Activated CD4-positive, alpha-beta T cell treated with anti-CD3 and anti-CD28 coated beads, Interleukin-2, Interleukin-6, amounts not matched to agents 100 ng/mL and 50 ng/mL, durations not matched to agents 16 hours and 8 hours (primary cell): Measurements from ENCODE around the gene DCAF4L1.
A peak's percentile ranks its signal among the peaks of the same experiment; 100 is the strongest.

Experiments
- DNase-seq: peaks from one replicate; pipeline ENCODE4 v3.0.0-alpha.2; 2020

Gene DCAF4L1

GRCh38 chr4:41981456-41981855 lies at the start of gene DCAF4L1:
Gene DCAF4L1 (plus strand): TSS chr4:41981756. CDS start chr4:41981793, 37 bp downstream.
- DNase-seq, result no peak

DNA sequence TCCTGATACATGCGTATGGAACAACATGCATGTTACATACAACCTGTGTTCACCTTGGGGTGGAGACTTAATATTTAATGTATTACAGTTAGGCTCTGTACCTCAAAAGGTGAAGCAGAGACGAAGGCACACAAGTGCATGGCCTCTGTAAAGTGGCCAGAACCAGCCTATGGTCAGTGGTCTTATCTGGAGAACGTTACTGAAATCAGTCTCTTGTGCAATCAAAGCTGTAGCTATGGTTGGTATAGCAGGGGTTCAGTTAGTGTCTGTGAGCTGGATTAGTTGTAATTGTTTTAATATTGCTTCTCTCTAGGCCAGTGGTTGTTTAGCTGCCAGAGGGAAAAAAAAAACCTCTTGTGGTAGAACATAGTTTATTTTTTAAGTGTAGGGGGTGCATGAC lies 48.6 kb upstream of the DCAF4L1 start:
- no peak for DNase-seq

GRCh38 chr4:41933997-41934503 lies 47.5 kb upstream of the DCAF4L1 start:
- DNase-seq, result no peak

DNA sequence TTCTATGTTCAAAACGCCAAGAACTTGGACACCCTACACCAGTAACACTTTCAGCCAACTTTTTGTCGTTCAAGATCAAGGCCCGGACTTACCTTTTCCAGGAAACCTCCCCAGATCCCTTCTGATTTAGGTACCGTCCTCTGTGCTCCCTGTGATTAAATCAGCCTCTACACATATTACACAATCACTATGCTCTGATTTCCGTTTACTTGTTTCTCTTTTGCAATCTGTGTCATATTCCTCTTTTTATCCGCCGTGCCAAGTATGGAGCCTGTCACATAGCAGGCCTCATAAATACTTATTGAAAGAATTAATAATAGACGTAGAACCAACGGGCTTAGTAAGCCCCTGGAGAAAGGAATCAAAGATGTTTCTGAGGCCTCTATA lies 47.0 kb upstream of the DCAF4L1 start:
- no peak for DNase-seq

DNA sequence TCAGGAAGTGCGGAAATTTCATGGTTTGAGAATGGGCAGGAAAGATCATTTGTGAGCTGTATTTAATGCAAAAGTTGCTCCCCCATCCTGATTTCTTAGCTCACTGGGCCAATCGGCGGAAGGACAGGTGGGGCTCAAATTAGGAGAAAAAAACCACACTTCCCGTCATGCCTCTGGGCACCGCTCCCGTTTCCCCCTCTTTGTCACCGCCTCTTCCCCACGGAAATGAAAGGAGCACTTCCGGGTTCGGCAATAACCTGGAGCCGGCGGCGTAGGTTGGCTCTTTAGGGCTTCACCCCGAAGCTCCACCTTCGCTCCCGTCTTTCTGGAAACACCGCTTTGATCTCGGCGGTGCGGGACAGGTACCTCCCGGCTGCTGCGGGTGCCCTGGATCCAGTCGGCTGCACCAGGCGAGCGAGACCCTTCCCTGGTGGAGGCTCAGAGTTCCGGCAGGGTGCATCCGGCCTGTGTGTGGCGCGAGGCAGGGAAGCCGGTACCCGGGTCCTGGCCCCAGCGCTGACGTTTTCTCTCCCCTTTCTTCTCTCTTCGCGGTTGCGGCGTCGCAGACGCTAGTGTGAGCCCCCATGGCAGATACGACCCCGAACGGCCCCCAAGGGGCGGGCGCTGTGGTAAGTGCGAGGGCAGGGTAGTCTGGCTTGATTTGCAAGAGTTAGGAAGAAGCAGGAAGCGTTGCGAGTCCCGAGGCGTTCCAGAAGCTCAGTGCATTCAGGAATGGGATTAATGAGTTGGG lies 46.5 kb upstream of the DCAF4L1 start, which contains the start of gene TMEM33:
Gene TMEM33, plus strand, starts transcription at position 529 of the 751 bp plus-strand sequence. Its CDS starts 56 bp downstream, at position 585.
- DNase-seq, result peak; percentile 91

- peak; percentile 26 for DNase-seq
Measured at GRCh38 chr4:41935652-41936021, 45.9 kb upstream of the DCAF4L1 start.

GRCh38 chr4:41939016-41939626 lies 42.4 kb upstream of the DCAF4L1 start:
- DNase-seq, result no peak

DNA sequence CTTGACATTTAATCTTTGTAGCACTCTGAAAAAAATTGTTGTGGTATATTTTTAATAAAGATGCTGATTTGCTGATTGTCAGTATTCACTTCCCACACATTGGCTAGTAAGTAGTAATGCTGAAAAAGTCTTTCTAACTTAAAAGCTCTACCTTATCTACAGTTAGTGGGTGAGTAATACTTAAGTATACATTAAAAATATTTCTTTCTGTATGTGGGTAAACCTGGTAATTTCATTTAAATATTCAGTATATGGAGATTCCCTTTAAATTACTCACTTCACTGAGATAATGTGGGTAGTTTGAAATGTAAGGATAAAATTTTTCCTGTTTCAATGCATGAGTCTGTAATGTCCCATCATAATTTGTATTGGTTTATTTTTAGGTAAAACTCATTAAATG lies 40.7 kb upstream of the DCAF4L1 start:
- no peak for DNase-seq

DNA sequence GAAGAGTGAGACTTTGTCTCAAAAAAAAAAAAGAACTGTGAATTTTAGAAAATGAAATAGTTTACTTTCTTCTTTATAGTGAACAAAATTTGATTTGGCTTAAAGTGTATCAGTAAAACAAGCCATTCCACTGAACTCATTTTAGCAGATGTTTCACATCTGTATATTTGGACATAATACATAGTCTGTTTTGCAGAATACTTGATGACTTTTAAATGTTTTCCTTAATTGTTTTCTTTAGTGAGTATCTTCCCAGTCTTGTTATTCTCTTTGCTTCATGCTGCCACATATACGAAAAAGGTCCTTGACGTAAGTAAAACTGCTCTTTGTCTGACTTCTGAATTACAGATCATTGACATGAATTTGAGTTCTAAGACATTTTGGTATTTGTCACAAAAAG lies 38.0 kb upstream of the DCAF4L1 start:
- no peak for DNase-seq

DNA sequence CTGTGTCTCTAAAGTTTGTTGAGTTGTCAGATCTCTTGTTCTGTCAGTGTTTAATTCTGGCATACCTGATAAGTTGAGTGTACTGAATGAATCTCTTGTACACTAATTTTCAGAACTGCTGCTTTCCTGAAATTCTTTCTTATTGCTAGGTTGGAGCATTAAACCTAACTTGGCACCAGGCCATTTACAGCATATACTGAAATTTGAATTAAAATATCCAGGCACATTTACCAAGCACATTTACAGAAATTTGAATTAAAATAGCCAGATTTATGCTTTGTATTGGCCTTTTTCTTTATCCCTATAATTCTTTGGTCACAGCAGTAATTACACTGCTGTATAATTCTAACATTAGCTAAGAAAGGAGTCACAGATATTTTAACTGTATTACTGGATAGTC lies 37.5 kb upstream of the DCAF4L1 start:
- no peak for DNase-seq

- no peak for DNase-seq
Measured at GRCh38 chr4:41949531-41949930, 32.0 kb upstream of the DCAF4L1 start.

GRCh38 chr4:41957634-41958033 lies 23.9 kb upstream of the DCAF4L1 start:
- DNase-seq, result peak; percentile 23

GRCh38 chr4:41963105-41963504 lies 18.5 kb upstream of the DCAF4L1 start:
- DNase-seq, result peak; percentile 33

GRCh38 chr4:41964401-41964800 lies 17.2 kb upstream of the DCAF4L1 start:
- DNase-seq, result no peak

DNA sequence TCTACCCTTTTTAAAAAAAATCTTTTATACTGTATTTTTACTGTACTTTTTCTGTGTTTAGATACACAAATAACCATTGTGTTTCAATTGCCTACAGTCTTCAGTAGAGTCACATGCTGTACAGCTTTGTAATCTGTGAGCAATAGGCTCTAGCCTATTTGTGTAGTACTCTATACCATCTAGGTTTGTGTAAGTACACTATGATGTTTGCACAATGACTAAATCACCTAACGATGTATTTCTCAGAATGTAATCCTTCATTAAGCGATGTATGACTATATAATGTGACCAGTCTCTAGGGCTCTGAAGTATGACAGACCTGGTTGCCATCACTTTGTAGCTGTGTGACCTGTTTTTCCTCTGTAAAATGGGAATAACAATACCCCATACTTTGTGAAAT lies 14.2 kb upstream of the DCAF4L1 start:
- DNase-seq, result no peak

DNA sequence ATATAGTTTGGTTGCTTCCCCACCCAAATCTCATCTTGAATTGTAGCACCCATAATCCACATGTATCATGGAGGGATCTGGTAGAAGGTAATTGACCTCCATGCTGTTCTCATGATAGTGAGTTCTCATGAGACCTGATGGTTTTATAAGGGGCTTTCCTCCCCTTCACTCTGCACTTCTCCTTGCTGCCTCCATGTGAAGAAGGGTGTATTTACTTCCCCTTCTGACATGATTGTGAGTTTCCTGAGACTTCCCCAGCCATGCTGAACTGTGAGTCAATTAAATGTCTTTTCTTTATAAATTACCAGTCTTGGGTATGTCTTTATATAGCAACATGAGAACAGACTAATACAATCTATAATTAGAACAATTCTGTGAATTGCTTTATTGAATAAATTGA lies 11.9 kb upstream of the DCAF4L1 start:
- DNase-seq, result no peak

GRCh38 chr4:41975341-41975740 lies 6.2 kb upstream of the DCAF4L1 start:
- DNase-seq, result no peak

- DNase-seq, result no peak
Measured at GRCh38 chr4:41976775-41977516, 4.6 kb upstream of the DCAF4L1 start.

- no peak for DNase-seq
Measured at GRCh38 chr4:41977709-41978108, 3.8 kb upstream of the DCAF4L1 start.

- no peak for DNase-seq
Measured at GRCh38 chr4:41982716-41983115, 1.2 kb downstream of the DCAF4L1 start.

GRCh38 chr4:41985151-41985550 lies 3.6 kb downstream of the DCAF4L1 start:
- DNase-seq, result no peak

DNA sequence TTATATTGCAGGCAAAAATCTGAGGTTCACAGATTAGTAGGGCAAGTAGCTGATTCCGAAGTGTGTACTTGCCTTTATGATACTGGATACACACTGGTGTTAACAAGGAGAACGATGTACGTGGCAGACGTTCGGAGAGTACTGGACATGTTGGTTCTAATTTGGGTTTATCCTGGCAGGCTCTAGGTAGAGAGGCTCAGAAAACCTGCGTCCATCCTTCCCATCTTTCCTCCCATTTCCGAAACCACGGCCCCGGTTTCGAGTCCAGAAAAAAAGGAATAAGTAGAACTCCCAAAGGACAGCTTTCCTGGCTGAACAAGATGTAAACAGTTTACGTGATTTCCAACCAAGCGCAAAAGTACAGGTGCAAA lies 8.4 kb downstream of the DCAF4L1 start:
- DNase-seq, result peak; percentile 6

DNA sequence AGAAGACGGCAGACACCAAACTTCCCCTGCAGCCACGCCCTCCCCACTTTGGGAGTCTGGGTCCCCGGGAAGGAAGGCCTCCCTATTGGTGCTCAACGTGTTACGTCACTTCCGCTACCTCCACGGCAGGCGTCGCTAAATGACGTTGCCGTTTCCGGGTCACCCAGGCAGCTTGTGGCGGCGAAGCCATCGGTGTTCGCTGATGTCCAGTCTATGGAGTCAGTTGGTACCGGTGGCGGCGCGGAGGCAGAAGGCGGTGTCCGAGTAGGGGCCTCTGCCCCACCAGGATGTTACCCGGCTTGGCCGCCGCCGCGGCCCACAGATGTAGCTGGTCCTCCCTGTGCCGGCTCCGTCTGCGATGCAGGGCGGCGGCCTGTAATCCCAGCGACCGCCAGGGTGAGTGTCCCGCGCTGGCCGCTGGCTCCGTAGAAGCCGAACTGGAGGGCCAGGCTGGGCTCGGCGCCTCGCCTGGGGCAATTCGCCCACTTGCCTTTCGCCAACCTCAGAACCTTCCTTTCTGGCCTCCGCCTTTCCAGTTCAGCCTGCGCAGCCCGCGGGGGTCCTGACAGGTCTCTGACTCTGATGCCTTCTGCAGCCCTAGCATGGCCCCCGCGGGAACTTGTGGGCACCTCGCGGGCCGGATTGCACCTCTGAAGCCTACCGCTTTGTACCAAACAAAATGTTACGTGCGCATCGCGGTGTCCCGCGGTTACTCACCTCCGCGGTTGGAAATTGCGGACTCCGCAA lies 9.0 kb downstream of the DCAF4L1 start, which contains the start of gene SLC30A9:
Gene SLC30A9, plus strand, starts transcription at position 166 of the 747 bp plus-strand sequence. Its CDS starts 122 bp downstream, at position 288.
- DNase-seq, result peak; percentile 95
